Measurements from ENCODE around the gene CRIP1.

Gene CRIP1

GRCh38 chr14:105467249-105467941, 19.3 kb upstream of the CRIP1 start:
- TF ChIP-seq, protein P1, sequence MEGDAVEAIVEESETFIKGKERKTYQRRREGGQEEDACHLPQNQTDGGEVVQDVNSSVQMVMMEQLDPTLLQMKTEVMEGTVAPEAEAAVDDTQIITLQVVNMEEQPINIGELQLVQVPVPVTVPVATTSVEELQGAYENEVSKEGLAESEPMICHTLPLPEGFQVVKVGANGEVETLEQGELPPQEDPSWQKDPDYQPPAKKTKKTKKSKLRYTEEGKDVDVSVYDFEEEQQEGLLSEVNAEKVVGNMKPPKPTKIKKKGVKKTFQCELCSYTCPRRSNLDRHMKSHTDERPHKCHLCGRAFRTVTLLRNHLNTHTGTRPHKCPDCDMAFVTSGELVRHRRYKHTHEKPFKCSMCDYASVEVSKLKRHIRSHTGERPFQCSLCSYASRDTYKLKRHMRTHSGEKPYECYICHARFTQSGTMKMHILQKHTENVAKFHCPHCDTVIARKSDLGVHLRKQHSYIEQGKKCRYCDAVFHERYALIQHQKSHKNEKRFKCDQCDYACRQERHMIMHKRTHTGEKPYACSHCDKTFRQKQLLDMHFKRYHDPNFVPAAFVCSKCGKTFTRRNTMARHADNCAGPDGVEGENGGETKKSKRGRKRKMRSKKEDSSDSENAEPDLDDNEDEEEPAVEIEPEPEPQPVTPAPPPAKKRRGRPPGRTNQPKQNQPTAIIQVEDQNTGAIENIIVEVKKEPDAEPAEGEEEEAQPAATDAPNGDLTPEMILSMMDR (IDR thresholded peaks at IDR 0.05; ENCODE audit: low read depth, low read length): no peak
- no peak overlapping the region for H3K4me3 ChIP-seq (ENCODE audit: low read depth, low read length)

GRCh38 chr14:105467942-105468471, 18.7 kb upstream of the CRIP1 start:
- H3K4me3 ChIP-seq (ENCODE audit: low read depth, low read length): no peak overlapping the region
- TF ChIP-seq, protein P1 (IDR thresholded peaks at IDR 0.05; ENCODE audit: low read depth, low read length): no peak

- no peak overlapping the region for H3K4me3 ChIP-seq (ENCODE audit: low read depth, low read length)
- TF ChIP-seq, protein P1 (IDR thresholded peaks at IDR 0.05; ENCODE audit: low read depth, low read length): no peak
Measured at GRCh38 chr14:105468621-105469241, 18.0 kb upstream of the CRIP1 start.

- no peak overlapping the region for H3K4me3 ChIP-seq (ENCODE audit: low read depth, low read length)
- TF ChIP-seq, protein P1 (IDR thresholded peaks at IDR 0.05; ENCODE audit: low read depth, low read length): no peak
Measured at GRCh38 chr14:105469456-105470349, 17.0 kb upstream of the CRIP1 start.

GRCh38 chr14:105470350-105471296, 16.1 kb upstream of the CRIP1 start:
- TF ChIP-seq, protein P1 (IDR thresholded peaks at IDR 0.05; ENCODE audit: low read depth, low read length): no peak
- H3K4me3 ChIP-seq (ENCODE audit: low read depth, low read length): no peak overlapping the region

DNA sequence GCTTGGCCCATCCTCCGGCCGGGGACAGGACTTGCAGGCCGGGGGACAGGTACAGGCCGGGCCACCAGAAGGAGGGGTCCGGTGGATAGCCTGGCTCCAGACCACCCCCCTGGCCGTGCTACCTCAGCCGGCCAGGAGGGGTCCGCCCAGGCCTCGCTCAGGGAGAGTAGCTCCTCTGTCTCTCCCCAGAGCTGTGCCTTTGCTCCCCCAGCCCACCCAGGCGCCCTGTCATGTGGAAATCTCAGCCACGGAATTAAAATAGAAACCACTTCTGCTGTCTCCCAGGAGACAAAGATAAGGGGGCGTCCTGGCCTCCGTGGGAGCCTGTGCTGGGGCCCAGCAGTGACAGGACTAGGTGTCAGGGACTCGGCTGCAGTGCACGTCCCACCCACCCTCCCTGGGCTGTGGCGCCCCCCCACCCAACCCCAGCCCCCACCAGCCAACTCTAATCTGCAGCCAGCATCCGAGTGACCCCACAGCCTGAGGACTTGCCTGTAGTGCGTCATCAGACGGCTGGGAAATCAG, 15.3 kb upstream of the CRIP1 start:
- TF ChIP-seq, protein P1 (IDR thresholded peaks at IDR 0.05; ENCODE audit: low read depth, low read length): no peak
- H3K4me3 ChIP-seq (ENCODE audit: low read depth, low read length): no peak overlapping the region
